Aorta (tissue), 5 donors: ENCODE results near the gene IGSF22. TPM values are rescaled to one million over a fixed set of nuclear protein-coding genes. Genes with fewer than 3 reads are reported as not detected.

ENCODE experiments used
- ATAC-seq: fragments of 200-7000 bp; cut with Tn5 transposase; one replicate; pipeline ENCODE4 v1.9.1; 2022; ENCODE audit warnings: moderate library complexity; ENCODE audit not compliant: low FRiP score
- DNase-seq, 2 donors: peaks; one replicate each; pipeline ENCODE4 v3.0.0-alpha.2; 2020
- H3K27ac ChIP-seq, 2 donors: one replicate each; pipeline ENCODE4 v1.5.1; 2013; ENCODE audit warnings: low read length in 2 of 2, mild to moderate bottlenecking in 2 of 2, moderate library complexity in 2 of 2, control low read depth in 1 of 2, inconsistent platforms in 1 of 2, low read depth in 1 of 2
- H3K27me3 ChIP-seq, 2 donors: one replicate each; pipeline ENCODE4 v1.6.1; 2013; ENCODE audit warnings: control low read depth in 1 of 2, low read length in 1 of 2, mild to moderate bottlenecking in 1 of 2, moderate library complexity in 1 of 2; ENCODE audit not compliant: insufficient read depth in 2 of 2, control insufficient read depth in 1 of 2
- H3K36me3 ChIP-seq, 2 donors: one replicate each; pipeline ENCODE4 v1.6.1; 2013; ENCODE audit warnings: control low read depth in 1 of 2, low read length in 1 of 2, mild to moderate bottlenecking in 1 of 2; ENCODE audit not compliant: insufficient read depth in 2 of 2, control insufficient read depth in 1 of 2
- H3K4me1 ChIP-seq, 2 donors: one replicate each; pipeline ENCODE4 v1.6.1; 2013; ENCODE audit warnings: low read length in 2 of 2, control low read depth in 1 of 2, mild to moderate bottlenecking in 1 of 2, moderate library complexity in 1 of 2; ENCODE audit not compliant: insufficient read depth in 2 of 2, control insufficient read depth in 1 of 2
- H3K4me3 ChIP-seq, 2 donors: one replicate each; pipeline ENCODE4 v1.5.1; 2013; ENCODE audit warnings: low read length in 2 of 2, control low read depth in 1 of 2, mild to moderate bottlenecking in 1 of 2
- H3K9me3 ChIP-seq: one replicate; pipeline ENCODE4 v1.6.1; 2013; ENCODE audit warnings: mild to moderate bottlenecking, low read length; ENCODE audit not compliant: control insufficient read depth
- WGBS, 2 donors: extraction: QIAGEN DNeasy Blood & Tissue Kit; methylation state at CpG; one replicate each; pipeline ENCODE4 v1.1.7; 2013; 5-methylcytosine and 5-hydroxymethylcytosine counted together
- intact Hi-C, 2 donors: fragments of 100-400 bp; cut with DNase I; formaldehyde crosslinking; loops; one replicate each; pipeline versions ENCODE4 v1.14.2 to v1.15.0; 2022
- long read RNA-seq, 2 donors: library from polyadenylated mRNA; unstranded; transcript quantifications; one replicate each; pipeline ENCODE4 v2.0.0, GENCODE V29; 2020 to 2021
- polyA plus RNA-seq, 2 donors: library from polyadenylated mRNA; stranded (reverse); fragments of 200-250 nt; gene quantifications; one replicate each; pipeline ENCODE4 v1.2.3, GENCODE V29; 2013
- total RNA-seq, 2 donors: library from RNA; stranded (reverse); fragmentation: NEBNext Ultra II Directional; extraction: Animal tissue kit (Norgen Biotek cat#: 25700); gene quantifications; one replicate each; pipeline ENCODE4 v1.2.1, GENCODE V29; 2021
- donor health status: healthy with polysubstance abuse.
- donor health status: Bipolar disorder and iron deficiency.
- donor health status: DM: no; HTN: no; CAD: no.
- donor health status: DM: no; HTN: no; CAD: no.
- donor health status: DM: yes; HTN: yes; CAD: no.

IGSF22 gene
- under 1 TPM; 0.30 to 0.58 TPM for total RNA-seq
- not detected for polyA plus RNA-seq
- long read RNA-seq, donor 1, partial matches to known transcripts, result 0 of 1 reads
- long read RNA-seq, donor 1, other reads (novel, unspliced or antisense), result 1 of 1 reads
- long read RNA-seq, donor 2, result 0 reads

DNA sequence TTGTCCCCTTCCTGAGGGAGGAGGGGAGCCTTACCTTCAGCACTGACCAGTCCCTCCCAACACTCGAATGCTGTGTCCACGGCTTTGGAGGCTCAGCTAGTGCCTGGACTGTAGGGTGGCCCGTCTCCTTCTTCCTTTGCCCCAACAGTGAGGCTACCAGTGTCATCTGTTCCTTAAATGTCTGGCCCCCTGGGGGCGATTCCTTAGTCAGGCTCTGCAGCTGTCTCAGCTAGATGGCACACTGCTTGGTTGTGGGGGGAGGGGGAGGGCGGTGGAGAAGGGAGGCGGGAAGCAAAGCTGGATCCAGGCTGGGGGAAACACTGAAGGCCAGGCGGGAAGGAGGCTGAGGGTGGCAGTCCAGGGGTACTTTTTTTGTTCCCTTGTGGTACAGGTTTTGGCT lies at the start of gene IGSF22:
Gene IGSF22 (minus strand): TSS at position 149 of the 400 bp plus-strand sequence. CDS start 1,952 bp downstream, outside the sequence.
- DNase-seq (no peak), ATAC-seq (no peak)
- intact Hi-C loops, result no loop called here
- no peak within 1 kb of the TSS for H3K27ac ChIP-seq
- WGBS, 2 donors, result 71 to 77% methylated on average over 7 of the region's 7 CpGs
- no peaks in the 10 kb centered on the region for H3K4me1 ChIP-seq
- H3K27me3 ChIP-seq, result no peaks in the 10 kb centered on the region
- H3K36me3 ChIP-seq, result no peaks in the 10 kb centered on the region
- no peaks in the 10 kb centered on the region for H3K9me3 ChIP-seq
- no peak within 1 kb of the TSS for H3K4me3 ChIP-seq

DNA sequence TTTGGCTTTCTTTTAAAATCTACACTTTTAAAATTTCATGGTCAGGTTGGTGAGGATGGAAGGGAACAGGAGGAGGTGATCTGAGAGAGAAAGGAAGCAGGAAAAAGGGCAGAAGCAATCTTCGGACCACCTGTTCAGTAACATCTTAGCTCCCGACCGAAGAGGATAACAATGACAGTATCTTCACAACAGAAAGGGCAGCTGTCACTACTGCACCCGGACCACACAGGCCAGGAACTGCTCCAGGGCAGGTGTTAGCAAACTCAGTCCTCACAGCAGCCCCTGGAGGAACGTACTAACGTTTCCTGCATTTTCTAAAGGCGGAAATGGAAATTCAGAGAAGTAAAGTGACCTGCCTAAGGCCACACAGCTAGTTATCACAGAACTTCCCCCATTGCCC lies 48.8 kb upstream of the IGSF22 start:
- no peaks in the 10 kb centered on the region for H3K4me1 ChIP-seq
- H3K27ac ChIP-seq, result no peak overlapping the region
- no peak for ATAC-seq

DNA sequence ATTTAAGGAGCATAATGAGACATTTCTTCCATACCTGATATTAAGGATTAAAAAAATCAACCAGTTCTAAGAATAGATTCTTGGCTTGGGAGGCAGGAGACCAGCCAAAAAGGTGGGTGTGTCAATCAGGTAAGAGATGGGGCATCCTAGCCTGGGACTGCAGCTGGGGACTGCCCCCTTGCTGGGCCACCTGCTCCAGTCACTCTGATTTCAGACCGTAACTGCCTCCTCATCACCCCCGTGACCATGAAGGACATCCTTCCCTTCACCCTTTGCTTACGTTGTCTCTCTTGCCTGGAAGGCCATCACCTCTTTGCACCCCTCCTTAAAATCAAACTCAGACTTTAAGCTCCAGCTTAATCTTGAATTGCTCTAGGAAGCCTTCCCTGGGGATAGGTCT lies 47.7 kb upstream of the IGSF22 start:
- intact Hi-C loops, result no loop called here
- Histone ChIP-seq H3K4me3 (no peak overlapping the region), H3K9me3 (no peaks in the 10 kb centered on the region), H3K27ac (no peak overlapping the region), H3K4me1 (no peaks in the 10 kb centered on the region), H3K36me3 (no peaks in the 10 kb centered on the region), H3K27me3 (no peaks in the 10 kb centered on the region)
- DNase-seq, result no peak
- whole genome bisulfite sequencing, 2 donors, result 80 to 81% methylated on average over 3 of the region's 3 CpGs
- ATAC-seq, result no peak

More for the DNA sequence above, 48.8 kb upstream of the IGSF22 start:
- no peaks in the 10 kb centered on the region for H3K9me3 ChIP-seq
- no peaks in the 10 kb centered on the region for H3K27me3 ChIP-seq
- H3K4me3 ChIP-seq, result no peak overlapping the region
- no peak for DNase-seq
- no peaks in the 10 kb centered on the region for H3K36me3 ChIP-seq
- WGBS, 2 donors, result 80 to 81% methylated on average over 7 of the region's 7 CpGs
- intact Hi-C loops, result no loop called here

DNA sequence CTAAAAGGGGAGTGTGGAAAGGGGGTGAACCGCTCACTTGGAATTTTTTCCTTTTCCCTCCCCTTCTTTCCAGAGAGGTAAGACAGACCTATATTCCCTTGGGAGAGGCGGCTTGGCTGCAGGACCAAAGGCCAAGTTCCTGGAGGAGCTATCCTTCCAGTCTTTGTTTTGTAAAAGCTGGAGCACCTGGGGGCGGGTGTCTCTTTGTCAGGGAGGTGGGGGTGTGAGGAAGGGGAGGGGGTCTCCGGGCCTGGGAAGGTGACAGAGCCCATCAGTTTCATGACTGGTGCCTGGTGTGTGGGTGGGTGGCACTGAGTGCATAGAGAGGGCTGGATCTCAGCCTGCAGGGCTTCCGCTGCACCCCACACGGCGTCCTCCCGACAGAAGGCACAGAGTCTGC lies 47.1 kb upstream of the IGSF22 start:
- H3K27ac ChIP-seq, result no peak overlapping the region
- no peak for DNase-seq
- H3K9me3 ChIP-seq, result no peaks in the 10 kb centered on the region
- intact Hi-C loops, result no loop called here
- no peaks in the 10 kb centered on the region for H3K27me3 ChIP-seq
- no peaks in the 10 kb centered on the region for H3K36me3 ChIP-seq
- WGBS, 2 donors, result 54 to 56% methylated on average over 8 of the region's 8 CpGs
- no peaks in the 10 kb centered on the region for H3K4me1 ChIP-seq
- ATAC-seq, result no peak
- no peak overlapping the region for H3K4me3 ChIP-seq

DNA sequence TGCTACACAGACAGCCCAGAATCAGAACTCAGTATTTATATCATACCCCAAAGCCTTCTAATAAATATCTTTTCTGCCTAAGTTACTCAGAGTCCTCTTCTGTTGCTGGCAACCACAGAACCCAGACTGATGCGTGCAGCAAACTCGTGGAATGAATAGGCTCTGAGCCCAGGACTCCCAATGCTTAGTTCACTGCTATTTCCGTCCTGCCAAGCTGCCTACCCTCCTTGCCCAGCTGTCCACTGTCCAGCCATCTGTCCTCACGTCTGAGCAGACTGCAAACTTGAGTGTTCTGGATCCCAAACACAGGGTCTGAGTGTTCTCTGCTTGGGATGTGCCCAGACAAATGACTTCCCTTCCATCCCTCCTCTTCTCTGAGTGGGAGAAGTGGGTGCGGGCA lies 46.2 kb upstream of the IGSF22 start:
- intact Hi-C loops, result no loop called here
- ATAC-seq (no peak), DNase-seq (no peak)
- no peaks in the 10 kb centered on the region for H3K27me3 ChIP-seq
- H3K4me3 ChIP-seq, result no peak overlapping the region
- 26 to 28% methylated on average over 5 of the region's 5 CpGs for WGBS, 2 donors
- H3K4me1 ChIP-seq, result no peaks in the 10 kb centered on the region
- H3K36me3 ChIP-seq, result no peaks in the 10 kb centered on the region
- no peak overlapping the region for H3K27ac ChIP-seq
- H3K9me3 ChIP-seq, result no peaks in the 10 kb centered on the region

DNA sequence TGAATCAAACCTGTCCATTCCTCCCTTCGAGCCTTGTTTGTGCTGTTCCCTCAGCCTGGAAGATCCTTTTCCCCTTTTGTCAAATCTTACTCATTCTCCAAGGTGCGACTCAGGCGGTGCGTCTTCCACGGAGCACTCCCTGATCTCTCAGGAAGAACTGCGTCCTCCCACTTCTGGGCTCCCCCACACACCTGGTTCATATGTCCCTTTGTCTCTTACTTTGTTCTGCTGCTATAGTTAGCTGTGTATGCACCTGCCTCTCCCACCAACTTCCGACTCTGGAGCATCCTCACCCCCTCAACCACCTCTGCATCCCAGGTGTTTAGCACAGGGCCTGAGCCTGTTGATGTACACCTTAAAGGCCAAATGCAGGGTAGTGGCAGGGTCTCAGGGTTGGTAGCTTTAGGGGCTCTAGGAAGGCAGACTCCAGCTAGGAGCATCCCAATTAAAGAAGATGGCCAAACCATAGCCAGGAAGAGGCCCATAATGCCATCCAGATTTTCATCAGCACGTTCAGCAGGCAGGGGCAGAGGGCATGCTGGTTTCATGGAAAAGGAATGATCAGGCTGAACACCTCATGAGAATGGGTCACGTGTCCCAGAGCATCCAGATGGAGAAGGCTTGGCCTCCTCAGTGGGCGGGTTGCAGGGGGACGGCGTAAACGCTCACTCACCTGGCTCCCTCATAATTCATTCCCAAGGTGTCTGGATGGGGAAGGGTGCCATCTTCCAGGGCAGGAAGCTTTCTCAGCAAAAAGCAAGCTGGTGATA lies 45.5 kb upstream of the IGSF22 start:
- WGBS, 2 donors, result 85 to 89% methylated on average over 13 of the region's 13 CpGs
- intact Hi-C loops, result no loop called here
- Histone ChIP-seq H3K27ac (no peak overlapping the region), H3K36me3 (no peaks in the 10 kb centered on the region), H3K9me3 (no peaks in the 10 kb centered on the region), H3K27me3 (no peaks in the 10 kb centered on the region), H3K4me3 (no peak overlapping the region), H3K4me1 (no peaks in the 10 kb centered on the region)
- ATAC-seq, result no peak
- no peak for DNase-seq

DNA sequence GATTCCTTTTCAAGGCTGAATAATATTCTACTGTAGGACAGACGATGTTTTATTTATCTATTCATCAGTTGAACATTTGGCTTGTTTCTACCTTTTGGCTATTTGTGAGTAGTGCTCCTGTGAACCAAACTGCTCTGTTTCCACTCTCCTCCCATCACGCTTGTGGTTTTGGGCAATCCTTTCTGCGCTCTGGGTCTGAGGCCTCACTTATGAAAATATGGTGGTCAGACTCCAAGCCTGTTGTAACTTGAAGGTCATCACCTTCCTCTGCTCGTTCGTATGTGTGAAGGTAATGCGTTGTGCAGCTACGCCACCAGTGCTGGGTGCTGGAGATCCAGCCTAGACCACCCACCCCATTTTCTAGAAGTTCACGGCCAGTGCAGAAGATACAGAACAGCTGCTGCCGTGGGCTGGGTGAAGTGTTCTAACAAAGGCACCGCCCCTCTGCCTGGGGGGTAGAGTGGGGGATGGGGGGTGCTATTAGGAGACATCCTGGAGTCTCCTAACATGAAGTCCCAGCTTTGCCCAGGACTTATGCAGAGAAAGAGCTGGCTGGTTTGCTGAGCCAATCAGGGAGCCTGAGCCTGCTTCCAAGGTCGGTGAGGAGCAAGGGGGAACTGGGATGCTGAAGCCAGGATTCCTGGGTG lies 44.6 kb upstream of the IGSF22 start:
- WGBS, 2 donors, result 75 to 76% methylated on average over 11 of the region's 11 CpGs
- no peaks in the 10 kb centered on the region for H3K4me1 ChIP-seq
- ATAC-seq (no peak), DNase-seq (no peak)
- intact Hi-C loops, result no loop called here
- H3K4me3 ChIP-seq, result no peak overlapping the region
- no peaks in the 10 kb centered on the region for H3K27me3 ChIP-seq
- H3K9me3 ChIP-seq, result no peaks in the 10 kb centered on the region
- H3K27ac ChIP-seq, result no peak overlapping the region
- no peaks in the 10 kb centered on the region for H3K36me3 ChIP-seq

DNA sequence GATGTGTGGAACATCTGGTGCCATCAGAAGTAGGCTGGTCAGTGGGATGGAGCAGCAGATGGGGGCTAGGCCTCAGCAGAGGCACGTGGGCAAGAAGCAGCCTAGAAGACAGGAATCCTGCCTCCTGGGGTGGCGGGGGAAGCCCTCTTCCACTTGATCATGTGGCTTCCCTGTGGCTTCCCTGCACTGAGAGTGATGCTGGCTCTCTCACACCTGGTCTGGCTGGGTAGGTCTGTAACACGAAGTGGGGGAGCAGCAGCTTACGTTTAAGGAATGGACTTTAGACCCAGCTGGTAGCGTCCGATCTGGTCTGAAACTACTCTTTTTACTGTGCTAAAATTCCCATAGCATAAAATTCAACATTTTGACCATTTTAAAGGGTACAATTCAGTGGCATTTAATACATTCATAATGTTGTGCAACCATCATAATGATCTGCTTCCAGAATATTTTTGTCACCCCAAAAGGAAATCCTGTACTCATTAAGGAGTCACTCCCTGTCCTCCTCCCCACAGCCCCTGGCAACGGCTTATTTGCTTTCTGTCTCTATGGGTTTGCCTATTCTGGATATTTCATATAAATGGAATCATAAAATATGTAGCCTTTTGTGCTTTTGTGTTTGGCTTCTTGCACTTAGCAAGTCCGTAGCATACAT lies 43.9 kb upstream of the IGSF22 start:
- Histone ChIP-seq H3K36me3 (no peaks in the 10 kb centered on the region), H3K9me3 (no peaks in the 10 kb centered on the region), H3K27ac (no peak overlapping the region), H3K4me3 (no peak overlapping the region), H3K4me1 (no peaks in the 10 kb centered on the region), H3K27me3 (no peaks in the 10 kb centered on the region)
- WGBS, 2 donors, result 63 to 67% methylated on average over 8 of the region's 8 CpGs
- ATAC-seq (no peak), DNase-seq (no peak)
- intact Hi-C loops, result no loop called here
